DOHH2 (cell line): ENCODE data around the gene NMRK1.

Experiments used
- H3F3A ChIP-seq: fragments of 200-600 bp; sonication (generic), shearing (Covaris generic); 2 replicates; pipeline ENCODE4 v1.6.0; 2016; ENCODE audit warnings: antibody characterized with exemption, mild to moderate bottlenecking; ENCODE audit not compliant: control insufficient read depth, insufficient read depth
- H3K27ac ChIP-seq: fragments of 200-600 bp; sonication (generic); 2 replicates; pipeline ENCODE4 v1.5.1; 2014; ENCODE audit warnings: low read depth, mild to moderate bottlenecking, low read length, moderate library complexity
- H3K27me3 ChIP-seq: fragments of 200-600 bp; sonication (generic); 2 replicates; pipeline ENCODE4 v1.6.1; 2014; ENCODE audit warnings: mild to moderate bottlenecking, low read length, mixed read lengths; ENCODE audit not compliant: control insufficient read depth
- H3K36me3 ChIP-seq: fragments of 200-600 bp; sonication (generic); 2 replicates; pipeline ENCODE4 v1.6.1; 2014; ENCODE audit warnings: mild to moderate bottlenecking, low read length, moderate library complexity, mixed read lengths; ENCODE audit not compliant: control insufficient read depth
- H3K4me1 ChIP-seq: fragments of 200-600 bp; sonication (generic); 2 replicates; pipeline ENCODE4 v1.6.1; 2014; ENCODE audit warnings: mild to moderate bottlenecking, low read length, mixed read lengths; ENCODE audit not compliant: control insufficient read depth
- H3K4me2 ChIP-seq: fragments of 200-600 bp; sonication (generic); 2 replicates; pipeline ENCODE4 v1.6.0; 2014; ENCODE audit warnings: mild to moderate bottlenecking, low read length, moderate library complexity
- H3K4me3 ChIP-seq: fragments of 200-600 bp; sonication (generic); 2 replicates; pipeline ENCODE4 v1.5.1; 2014; ENCODE audit warnings: mild to moderate bottlenecking, low read length, mixed read lengths
- H3K79me2 ChIP-seq: fragments of 200-600 bp; sonication (generic); 2 replicates; pipeline ENCODE4 v1.6.1; 2014; ENCODE audit warnings: mild to moderate bottlenecking, low read length, mixed read lengths; ENCODE audit not compliant: control insufficient read depth
- H3K9me2 ChIP-seq: fragments of 200-600 bp; sonication (generic); replicated peaks from 2 replicates; pipeline ENCODE4 v1.6.1; 2014; ENCODE audit warnings: mild to moderate bottlenecking, low read length, mixed read lengths; ENCODE audit not compliant: control insufficient read depth
- H3K9me3 ChIP-seq: fragments of 200-600 bp; sonication (generic); 2 replicates; pipeline ENCODE4 v1.6.1; 2014; ENCODE audit warnings: antibody characterized with exemption, low read length, mixed read lengths; ENCODE audit not compliant: control insufficient read depth, insufficient read depth
- H4K20me1 ChIP-seq: fragments of 200-600 bp; sonication (generic); 2 replicates; pipeline ENCODE4 v1.6.0; 2014; ENCODE audit warnings: low read depth, mild to moderate bottlenecking, antibody characterized with exemption, low read length, moderate library complexity; ENCODE audit not compliant: control insufficient read depth, insufficient read depth
- CTCF ChIP-seq: fragments of 200-600 bp; sonication (generic); IDR thresholded peaks from one replicate; pipeline ENCODE4 v1.5.1; 2014; ENCODE audit warnings: antibody characterized with exemption, mild to moderate bottlenecking, low read depth, low read length; ENCODE audit not compliant: poor library complexity, severe bottlenecking
- EZH2phosphoT487 ChIP-seq: fragments of 200-600 bp; sonication (generic); IDR thresholded peaks from 2 replicates; pipeline ENCODE4 v1.6.1; 2017; ENCODE audit warnings: borderline replicate concordance, mild to moderate bottlenecking, antibody characterized with exemption, low read length, moderate library complexity, mixed read lengths

NMRK1 gene

GRCh38 chr9:75116306-75116705, 28.4 kb upstream of the NMRK1 start:
- Histone ChIP-seq H3K4me3 (no peak overlapping the region), H3K4me2 (no peak overlapping the region), H3K9me2 (no peaks in the 10 kb centered on the region), H3K27ac (no peak overlapping the region), H3K4me1 (no peaks in the 10 kb centered on the region), H4K20me1 (no peaks in the 10 kb centered on the region), H3K79me2 (peaks cover 32% of the 10 kb centered on the region), H3K36me3 (peaks cover 13% of the 10 kb centered on the region; the same call in 1 of the 2 replicates), H3K27me3 (no peaks in the 10 kb centered on the region), H3F3A (no peaks in the 10 kb centered on the region), H3K9me3 (no peaks in the 10 kb centered on the region)
- no peak for TF ChIP-seq CTCF
- no peak for TF ChIP-seq EZH2phosphoT487

GRCh38 chr9:75112789-75113188, 24.8 kb upstream of the NMRK1 start:
- Histone ChIP-seq H3K36me3 (peaks cover 3% of the 10 kb centered on the region; the same call in 1 of the 2 replicates), H3K79me2 (peaks cover 56% of the 10 kb centered on the region), H3F3A (no peaks in the 10 kb centered on the region), H3K27me3 (no peaks in the 10 kb centered on the region), H3K4me1 (no peaks in the 10 kb centered on the region), H3K9me3 (no peaks in the 10 kb centered on the region), H4K20me1 (no peaks in the 10 kb centered on the region), H3K9me2 (no peaks in the 10 kb centered on the region), H3K4me3 (no peak overlapping the region), H3K27ac (no peak overlapping the region), H3K4me2 (no peak overlapping the region)
- no peak for TF ChIP-seq EZH2phosphoT487
- TF ChIP-seq CTCF: no peak

GRCh38 chr9:75111019-75111622, 23.2 kb upstream of the NMRK1 start:
- H3K27ac ChIP-seq: no peak overlapping the region
- no peaks in the 10 kb centered on the region for H3K27me3 ChIP-seq
- H3K36me3 ChIP-seq: no peaks in the 10 kb centered on the region
- no peak overlapping the region for H3K4me2 ChIP-seq
- no peaks in the 10 kb centered on the region for H3K4me1 ChIP-seq
- H3K9me2 ChIP-seq: no peaks in the 10 kb centered on the region
- H3F3A ChIP-seq: no peaks in the 10 kb centered on the region
- no peaks in the 10 kb centered on the region for H3K9me3 ChIP-seq
- no peaks in the 10 kb centered on the region for H4K20me1 ChIP-seq
- TF ChIP-seq CTCF (no peak), EZH2phosphoT487 (no peak)
- H3K79me2 ChIP-seq: peaks cover 55% of the 10 kb centered on the region
- H3K4me3 ChIP-seq: no peak overlapping the region
